GM12892 (cell line): ENCODE measurements around the gene ADTRP.

Experiments
- POLR2A ChIP-seq: IDR thresholded peaks from 2 replicates; pipeline ENCODE4 v1.6.1; 2011; ENCODE audit warnings: low read depth, low read length, control low read depth
- TAF1 ChIP-seq: IDR thresholded peaks from 2 replicates; pipeline ENCODE4 v1.6.1; 2011; ENCODE audit warnings: low read depth, mild to moderate bottlenecking, control low read depth, low read length, borderline replicate concordance

DNA sequence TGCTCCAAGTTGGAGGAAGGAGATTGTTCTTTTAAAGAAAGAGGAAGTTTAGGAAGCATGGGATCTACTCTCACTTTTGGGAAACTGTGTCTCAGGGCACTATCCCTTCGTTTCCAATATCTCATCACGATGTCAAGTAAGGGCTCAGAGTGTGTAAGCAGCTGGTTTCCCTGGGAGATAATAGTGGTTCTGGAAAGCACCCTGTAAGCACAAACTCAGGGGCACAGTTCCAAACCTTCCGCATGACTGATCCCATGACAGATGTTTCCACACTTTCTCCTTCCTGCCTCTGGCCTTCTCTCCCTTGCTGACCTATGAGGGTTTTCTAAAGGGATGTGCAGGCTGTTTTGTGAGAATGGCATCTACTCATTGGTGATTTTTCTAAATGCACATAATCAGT is 33.9 kb downstream of the ADTRP start:
- TF ChIP-seq POLR2A (no peak), TAF1 (no peak)
